Measurements from ENCODE around the gene CNNM2. TPM values are rescaled to one million over a fixed set of nuclear protein-coding genes. Genes with fewer than 3 reads are reported as not detected.

Gene CNNM2
- total and polyA plus RNA-seq, 2 experiments from 2014 or later: 3.3 to 18.0 TPM

- no peak overlapping the region for H3K4me3 ChIP-seq
- H3K27me3 ChIP-seq: no peaks in the 10 kb centered on the region
- DNase-seq (ENCODE audit: low read depth in 1 of 2, low spot score in 1 of 2): no peak
- peaks cover 19% of the 10 kb centered on the region for H3K36me3 ChIP-seq
- TF ChIP-seq CTCF (IDR thresholded peaks at IDR 0.05; ENCODE audit: low read depth, low read length): no peak
- H3K9me3 ChIP-seq (ENCODE audit: low read depth): no peaks in the 10 kb centered on the region
- H3K27ac ChIP-seq: no peak overlapping the region
- peaks cover 12% of the 10 kb centered on the region for H3K4me1 ChIP-seq (ENCODE audit: low read depth)
These were observed 188.4 kb downstream of the CNNM2 start for GRCh38 chr10:103106539-103106938.

GRCh38 chr10:103109821-103110220 is 191.7 kb downstream of the CNNM2 start:
- TF ChIP-seq CTCF (IDR thresholded peaks at IDR 0.05; ENCODE audit: low read depth, low read length): no peak
- H3K4me1 ChIP-seq (ENCODE audit: low read depth): peaks cover 19% of the 10 kb centered on the region
- no peak overlapping the region for H3K27ac ChIP-seq
- no peak overlapping the region for H3K4me3 ChIP-seq
- no peak for DNase-seq (ENCODE audit: low read depth in 1 of 2, low spot score in 1 of 2)
- H3K9me3 ChIP-seq (ENCODE audit: low read depth): no peaks in the 10 kb centered on the region
- H3K27me3 ChIP-seq: no peaks in the 10 kb centered on the region
- H3K36me3 ChIP-seq: peaks cover 7% of the 10 kb centered on the region

- no peaks in the 10 kb centered on the region for H3K27me3 ChIP-seq
- peaks cover 19% of the 10 kb centered on the region for H3K4me1 ChIP-seq (ENCODE audit: low read depth)
- H3K4me3 ChIP-seq: no peak overlapping the region
- H3K9me3 ChIP-seq (ENCODE audit: low read depth): no peaks in the 10 kb centered on the region
- peak overlapping the region; percentile 82 for H3K27ac ChIP-seq
- H3K36me3 ChIP-seq: peaks cover under 1% of the 10 kb centered on the region
- no peak for TF ChIP-seq CTCF (IDR thresholded peaks at IDR 0.05; ENCODE audit: low read depth, low read length)
- no peak for DNase-seq (ENCODE audit: low read depth in 1 of 2, low spot score in 1 of 2)
These were observed 192.3 kb downstream of the CNNM2 start for GRCh38 chr10:103110407-103110806.

- TF ChIP-seq CTCF (IDR thresholded peaks at IDR 0.05; ENCODE audit: low read depth, low read length): no peak
- H3K9me3 ChIP-seq (ENCODE audit: low read depth): no peaks in the 10 kb centered on the region
- no peaks in the 10 kb centered on the region for H3K27me3 ChIP-seq
- H3K4me1 ChIP-seq (ENCODE audit: low read depth): peaks cover 19% of the 10 kb centered on the region
- DNase-seq (ENCODE audit: low read depth in 1 of 2, low spot score in 1 of 2): peak; percentile 20 to 48
- H3K27ac ChIP-seq: peak overlapping the region; percentile 82
- no peaks in the 10 kb centered on the region for H3K36me3 ChIP-seq
- H3K4me3 ChIP-seq: no peak overlapping the region
These were observed 193.2 kb downstream of the CNNM2 start for GRCh38 chr10:103111031-103111917.

- Histone ChIP-seq H3K27me3 (no peaks in the 10 kb centered on the region), H3K4me3 (no peak overlapping the region), H3K4me1 (ENCODE audit: low read depth) (peaks cover 19% of the 10 kb centered on the region), H3K9me3 (ENCODE audit: low read depth) (no peaks in the 10 kb centered on the region), H3K36me3 (no peaks in the 10 kb centered on the region), H3K27ac (peak overlapping the region; percentile 82)
- DNase-seq (ENCODE audit: low read depth in 1 of 2, low spot score in 1 of 2): no peak
- TF ChIP-seq CTCF (IDR thresholded peaks at IDR 0.05; ENCODE audit: low read depth, low read length): no peak
These were observed 194.1 kb downstream of the CNNM2 start for GRCh38 chr10:103111918-103112877.

Measured in cardiac muscle cell (in vitro differentiated cells and primary cell).